ENCODE measurements around the gene INO80B. TPM values are rescaled to one million over a fixed set of nuclear protein-coding genes. Genes with fewer than 3 reads are reported as not detected.
"Not testable (repeated sequence)": the region's sequence is repeated elsewhere in the genome, so short reads cannot be mapped to it uniquely, and the experiment has no call there.

INO80B gene
- total RNA-seq, 1 experiment from 2014 or later, result 26.5 TPM

DNA sequence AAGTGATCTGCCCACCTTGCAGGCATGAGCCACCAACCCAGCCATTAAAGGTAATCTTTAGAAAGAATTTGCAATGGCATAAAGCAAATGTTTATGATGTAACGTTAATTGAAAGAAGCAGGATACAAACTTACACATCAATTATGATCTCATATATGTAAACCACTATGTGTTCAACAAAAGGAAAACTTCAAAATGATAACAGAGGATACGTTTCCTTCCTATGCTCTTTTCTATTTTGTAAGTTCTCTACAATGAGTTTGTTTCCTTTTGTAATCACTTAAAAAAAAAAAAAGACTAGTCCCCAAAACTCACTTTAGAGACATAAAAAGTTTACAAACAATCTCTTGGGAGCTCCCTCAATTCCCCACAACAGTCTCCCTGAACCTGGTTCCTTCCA lies 34.9 kb upstream of the INO80B start:
- intact Hi-C loops (cut with micrococcal nuclease; ENCODE audit: unreplicated experiment) (no loop called here), in situ Hi-C loops (cut with HindIII; ENCODE audit: low pct_unique_long_range_greater_than_20kb, low sequenced_read_pairs) (no loop called here)
- Histone ChIP-seq H3K36me3 (ENCODE audit: control insufficient read depth, insufficient read depth, low read length) (no peaks in the 10 kb centered on the region; the same call in 1 of the 2 replicates), H3K27ac (ENCODE audit: low read length) (no peak overlapping the region), H3K4me1 (ENCODE audit: control insufficient read depth, insufficient read depth, low read length) (peaks cover 4% of the 10 kb centered on the region; the same call in 1 of the 2 replicates), H3K27me3 (ENCODE audit: control insufficient read depth, insufficient read depth, low read length) (no peaks in the 10 kb centered on the region), H3K9me3 (ENCODE audit: control insufficient read depth, insufficient read depth, low read depth, low read length) (no peaks in the 10 kb centered on the region), H3K4me3 (ENCODE audit: low read depth in 2 of 2, low read length in 2 of 2) (no peak overlapping the region)
- BruUV-seq (replicated peaks), result no TSS peak
- no peak for ATAC-seq
- CTCF ChIA-PET, result no interaction called here
- POLR2A ChIA-PET, result interaction anchor here (0.7 kb wide), 1 partner anchor 40 kb away, joined by 8 read pairs; the partner anchor contains the start of gene DCTN1
- no peak for TF ChIP-seq TCF7L2 (IDR thresholded peaks at IDR 0.05; ENCODE audit: low read depth, low read length)
- TF ChIP-seq, protein P1, sequence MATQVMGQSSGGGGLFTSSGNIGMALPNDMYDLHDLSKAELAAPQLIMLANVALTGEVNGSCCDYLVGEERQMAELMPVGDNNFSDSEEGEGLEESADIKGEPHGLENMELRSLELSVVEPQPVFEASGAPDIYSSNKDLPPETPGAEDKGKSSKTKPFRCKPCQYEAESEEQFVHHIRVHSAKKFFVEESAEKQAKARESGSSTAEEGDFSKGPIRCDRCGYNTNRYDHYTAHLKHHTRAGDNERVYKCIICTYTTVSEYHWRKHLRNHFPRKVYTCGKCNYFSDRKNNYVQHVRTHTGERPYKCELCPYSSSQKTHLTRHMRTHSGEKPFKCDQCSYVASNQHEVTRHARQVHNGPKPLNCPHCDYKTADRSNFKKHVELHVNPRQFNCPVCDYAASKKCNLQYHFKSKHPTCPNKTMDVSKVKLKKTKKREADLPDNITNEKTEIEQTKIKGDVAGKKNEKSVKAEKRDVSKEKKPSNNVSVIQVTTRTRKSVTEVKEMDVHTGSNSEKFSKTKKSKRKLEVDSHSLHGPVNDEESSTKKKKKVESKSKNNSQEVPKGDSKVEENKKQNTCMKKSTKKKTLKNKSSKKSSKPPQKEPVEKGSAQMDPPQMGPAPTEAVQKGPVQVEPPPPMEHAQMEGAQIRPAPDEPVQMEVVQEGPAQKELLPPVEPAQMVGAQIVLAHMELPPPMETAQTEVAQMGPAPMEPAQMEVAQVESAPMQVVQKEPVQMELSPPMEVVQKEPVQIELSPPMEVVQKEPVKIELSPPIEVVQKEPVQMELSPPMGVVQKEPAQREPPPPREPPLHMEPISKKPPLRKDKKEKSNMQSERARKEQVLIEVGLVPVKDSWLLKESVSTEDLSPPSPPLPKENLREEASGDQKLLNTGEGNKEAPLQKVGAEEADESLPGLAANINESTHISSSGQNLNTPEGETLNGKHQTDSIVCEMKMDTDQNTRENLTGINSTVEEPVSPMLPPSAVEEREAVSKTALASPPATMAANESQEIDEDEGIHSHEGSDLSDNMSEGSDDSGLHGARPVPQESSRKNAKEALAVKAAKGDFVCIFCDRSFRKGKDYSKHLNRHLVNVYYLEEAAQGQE (IDR thresholded peaks at IDR 0.05; ENCODE audit: insufficient read depth in 1 of 2, low read depth in 2 of 2, low read length in 1 of 2), result no peak
- no peak for TF ChIP-seq SIN3A (IDR thresholded peaks at IDR 0.05; ENCODE audit: borderline replicate concordance, insufficient read depth, low read depth, low read length)
- no peak for TF ChIP-seq POLR2AphosphoS5 (IDR thresholded peaks at IDR 0.05; ENCODE audit: low read depth, low read length)
- TF ChIP-seq, protein P2, sequence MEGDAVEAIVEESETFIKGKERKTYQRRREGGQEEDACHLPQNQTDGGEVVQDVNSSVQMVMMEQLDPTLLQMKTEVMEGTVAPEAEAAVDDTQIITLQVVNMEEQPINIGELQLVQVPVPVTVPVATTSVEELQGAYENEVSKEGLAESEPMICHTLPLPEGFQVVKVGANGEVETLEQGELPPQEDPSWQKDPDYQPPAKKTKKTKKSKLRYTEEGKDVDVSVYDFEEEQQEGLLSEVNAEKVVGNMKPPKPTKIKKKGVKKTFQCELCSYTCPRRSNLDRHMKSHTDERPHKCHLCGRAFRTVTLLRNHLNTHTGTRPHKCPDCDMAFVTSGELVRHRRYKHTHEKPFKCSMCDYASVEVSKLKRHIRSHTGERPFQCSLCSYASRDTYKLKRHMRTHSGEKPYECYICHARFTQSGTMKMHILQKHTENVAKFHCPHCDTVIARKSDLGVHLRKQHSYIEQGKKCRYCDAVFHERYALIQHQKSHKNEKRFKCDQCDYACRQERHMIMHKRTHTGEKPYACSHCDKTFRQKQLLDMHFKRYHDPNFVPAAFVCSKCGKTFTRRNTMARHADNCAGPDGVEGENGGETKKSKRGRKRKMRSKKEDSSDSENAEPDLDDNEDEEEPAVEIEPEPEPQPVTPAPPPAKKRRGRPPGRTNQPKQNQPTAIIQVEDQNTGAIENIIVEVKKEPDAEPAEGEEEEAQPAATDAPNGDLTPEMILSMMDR (IDR thresholded peaks at IDR 0.05), result no peak
- DNase-seq (ENCODE audit: low read depth, low spot score), result no peak

DNA sequence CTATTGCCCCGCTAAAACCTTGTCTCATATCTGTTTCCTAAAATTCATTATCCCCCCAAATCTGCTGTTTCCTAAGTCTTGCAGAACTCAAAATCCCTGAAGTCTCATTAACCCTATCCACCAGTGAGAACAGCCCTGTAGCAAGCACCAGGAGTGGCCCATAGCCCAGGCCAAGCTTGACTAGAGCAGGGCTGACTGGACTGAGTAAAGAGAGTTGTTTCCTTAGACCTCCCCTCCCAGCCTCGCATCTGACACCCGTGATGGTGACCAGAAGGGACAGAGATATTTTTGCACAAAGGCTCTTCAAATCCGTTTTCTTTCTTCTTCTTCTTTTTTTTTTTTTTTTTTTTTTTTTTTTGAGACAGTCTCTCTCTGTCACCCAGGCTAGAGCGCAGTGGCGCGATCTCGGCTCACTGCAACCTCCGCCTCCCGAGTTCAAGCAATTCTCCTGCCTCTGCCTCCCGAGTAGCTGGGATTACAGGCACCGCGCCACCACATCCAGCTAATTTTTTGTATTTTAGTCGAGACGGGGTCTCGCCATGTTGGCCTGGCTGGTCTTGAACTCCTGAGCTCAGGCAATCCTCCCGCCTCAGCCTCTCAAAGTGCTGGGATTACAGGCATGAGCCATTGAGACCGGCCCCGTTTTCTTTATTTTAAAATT lies 34.3 kb upstream of the INO80B start:
- H3K36me3 ChIP-seq (ENCODE audit: control insufficient read depth, insufficient read depth, low read length); H3K27me3 ChIP-seq (ENCODE audit: control insufficient read depth, insufficient read depth, low read length); in situ Hi-C loops (cut with HindIII; ENCODE audit: low pct_unique_long_range_greater_than_20kb, low sequenced_read_pairs); DNase-seq (ENCODE audit: low read depth, low spot score); H3K4me1 ChIP-seq (ENCODE audit: control insufficient read depth, insufficient read depth, low read length); BruUV-seq (replicated peaks); ATAC-seq; H3K9me3 ChIP-seq (ENCODE audit: control insufficient read depth, insufficient read depth, low read depth, low read length); intact Hi-C loops (cut with micrococcal nuclease; ENCODE audit: unreplicated experiment): not testable (repeated sequence)
- H3K27ac ChIP-seq (ENCODE audit: low read length), result peak overlapping the region; percentile 86
- CTCF ChIA-PET, result interaction anchor here (0.7 kb wide), 1 partner anchor 111 kb away, joined by 6 read pairs; no protein-coding TSS in a partner anchor
- H3K4me3 ChIP-seq (ENCODE audit: low read depth in 2 of 2, low read length in 2 of 2), result peak overlapping the region; percentile 84 to 89
- POLR2A ChIA-PET, result interaction anchor here (0.6 to 1.5 kb wide), 5 partner anchors 13 to 251 kb away, joined by 3 to 8 read pairs (median 7); partner anchors contain the start of gene DCTN1
